Gastroesophageal sphincter (tissue), 3 donors: ENCODE data around the gene CTSO.

Source experiments
- CTCF ChIP-seq, 4 experiments: fragments of 200-600 bp in 2 of 4; fragments of 450-650 bp in 2 of 4; sonication (generic) in 1 of 4; IDR thresholded peaks; one replicate each; pipeline ENCODE4 v1.5.1; 2017 to 2019; ENCODE audit warnings: antibody characterized with exemption in 4 of 4, mild to moderate bottlenecking in 2 of 4, moderate library complexity in 2 of 4
- EP300 ChIP-seq: sonication (generic); formaldehyde crosslinking; IDR thresholded peaks from one replicate; pipeline ENCODE4 v1.6.1; 2017; ENCODE audit warnings: antibody characterized with exemption, mild to moderate bottlenecking
- POLR2A ChIP-seq, 2 donors: fragments of 450-650 bp; IDR thresholded peaks; one replicate each; pipeline ENCODE4 v1.6.1; 2017; ENCODE audit warnings: antibody characterized with exemption in 2 of 2, mild to moderate bottlenecking in 2 of 2, moderate library complexity in 1 of 2
- POLR2AphosphoS5 ChIP-seq: sonication (generic); formaldehyde crosslinking; IDR thresholded peaks from one replicate; pipeline ENCODE4 v1.6.1; 2017; ENCODE audit warnings: antibody characterized with exemption

DNA sequence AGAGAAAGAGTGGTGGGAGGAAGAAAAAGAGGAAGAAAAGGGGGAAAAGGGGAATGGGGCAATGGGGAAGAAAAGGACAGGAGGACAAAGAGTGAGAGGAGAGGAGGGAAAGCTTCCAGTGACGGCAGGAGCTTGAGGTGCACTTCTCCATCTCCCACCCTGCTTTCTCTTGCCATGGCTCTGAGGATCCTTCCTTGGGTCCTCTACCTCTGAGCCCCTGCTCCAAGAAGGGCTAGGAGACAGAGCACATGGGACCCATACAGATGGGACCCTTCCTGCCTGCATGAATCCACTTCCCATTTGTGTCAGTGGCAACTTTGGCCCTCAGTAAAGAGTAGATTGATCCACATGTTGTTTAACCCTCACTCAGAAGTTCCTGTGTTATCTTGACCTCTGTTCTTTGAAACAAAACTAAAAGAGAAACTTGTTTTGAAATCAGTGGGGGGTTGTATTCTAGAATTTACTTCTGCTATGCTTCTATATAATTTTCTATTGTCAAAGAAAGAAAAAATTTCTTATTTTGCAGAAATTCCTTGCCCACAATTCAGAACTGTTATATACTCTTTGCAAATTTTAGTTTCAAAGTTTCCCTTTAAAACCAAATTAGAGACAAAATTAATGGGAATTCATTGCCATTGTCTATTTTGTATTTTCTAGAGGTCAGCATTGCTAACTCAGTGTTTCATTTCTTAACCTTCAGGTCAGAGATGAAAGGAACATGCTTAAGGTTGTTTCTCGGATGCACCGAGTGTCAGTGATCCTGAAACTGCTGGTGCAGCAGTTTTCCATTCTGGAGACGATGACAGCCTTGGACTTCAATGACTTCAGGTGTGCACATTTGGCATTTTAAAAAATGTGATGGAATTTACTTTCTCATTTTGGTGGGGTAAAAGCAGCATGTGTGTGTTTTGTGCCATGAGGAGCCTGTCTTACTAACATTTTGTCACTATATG, 45.2 kb downstream of the CTSO start:
- TF ChIP-seq CTCF (IDR thresholded peaks at IDR 0.05) (no peak), POLR2A (IDR thresholded peaks at IDR 0.05) (no peak), POLR2AphosphoS5 (no peak), EP300 (no peak)
